Stimulated activated CD4-positive, alpha-beta T cell treated with anti-CD3 and anti-CD28 coated beads, Interleukin-4, amount 100 ng/mL, for 48 hours (primary cell): ENCODE measurements around the gene TYROBP.
"Not testable (repeated sequence)": the region's sequence is repeated elsewhere in the genome, so short reads cannot be mapped to it uniquely, and the experiment has no call there.

Source experiments
- DNase-seq, 2 donors: peaks; one replicate each; pipeline ENCODE4 v3.0.0-alpha.2; 2020; ENCODE audit warnings: low read depth in 2 of 2

Gene TYROBP

DNA sequence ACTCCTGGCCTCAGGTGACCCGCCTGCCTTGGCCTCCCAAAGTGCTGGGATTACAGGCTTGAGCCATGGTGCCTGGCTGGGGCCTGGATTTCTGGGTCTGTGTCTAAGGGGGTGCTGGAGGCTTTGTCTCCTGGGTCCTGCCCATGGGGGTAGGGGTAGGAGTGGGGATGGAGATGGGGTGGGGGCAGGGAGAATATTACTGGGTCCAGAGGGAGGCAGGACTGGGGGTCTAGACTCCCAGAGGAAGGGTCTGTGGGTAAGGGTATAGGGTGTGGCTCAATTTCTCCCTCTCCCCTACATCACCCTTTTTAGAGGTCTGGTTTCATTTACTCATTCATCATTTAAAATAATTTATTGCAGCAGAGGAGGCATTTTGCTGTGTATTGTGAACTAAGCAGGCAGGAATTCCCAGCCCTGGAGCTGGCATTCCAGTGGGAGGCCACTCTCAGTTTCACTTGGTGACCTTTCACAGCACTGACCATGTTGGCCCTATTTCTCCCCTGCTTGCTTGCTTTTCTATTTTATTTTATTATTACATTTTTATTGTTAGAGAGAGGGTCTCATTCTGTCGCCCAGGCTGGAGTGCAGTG is 6.9 kb downstream of the TYROBP start:
- DNase-seq = no peak

DNA sequence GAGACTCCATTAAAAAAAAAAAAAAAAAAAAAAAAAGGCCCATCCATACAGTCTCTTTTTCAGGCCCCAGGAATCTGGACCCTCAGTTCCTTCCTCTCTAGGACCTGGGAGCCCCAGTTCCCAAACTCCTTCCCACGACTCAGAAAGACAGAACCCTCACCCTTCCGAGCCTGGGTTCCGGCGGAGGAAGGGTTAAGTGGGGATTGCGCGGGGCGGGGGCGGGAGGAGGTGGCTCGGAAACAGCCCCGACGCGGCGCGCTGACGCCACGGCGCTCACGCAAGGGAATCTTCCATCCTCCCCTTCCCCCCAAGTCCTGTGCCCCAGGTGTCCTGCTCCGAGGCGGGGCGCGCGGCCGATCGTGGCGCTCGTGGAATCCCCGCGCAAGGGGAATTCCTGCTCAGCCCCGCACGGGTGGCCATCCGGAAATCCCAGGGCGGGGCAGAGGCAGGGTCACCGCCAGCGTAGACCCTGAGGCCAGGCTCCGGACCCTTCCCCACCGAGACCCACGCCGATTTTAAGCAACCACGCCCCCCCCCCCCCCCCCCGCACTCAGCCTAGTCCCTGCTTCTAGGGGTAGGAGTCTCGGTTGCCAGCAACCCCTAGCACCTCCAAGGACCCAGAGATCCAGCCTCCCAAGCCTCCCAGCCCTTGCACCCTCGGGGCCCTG is 8.4 kb downstream of the TYROBP start:
- peak; percentile 78 to 90 for DNase-seq

DNA sequence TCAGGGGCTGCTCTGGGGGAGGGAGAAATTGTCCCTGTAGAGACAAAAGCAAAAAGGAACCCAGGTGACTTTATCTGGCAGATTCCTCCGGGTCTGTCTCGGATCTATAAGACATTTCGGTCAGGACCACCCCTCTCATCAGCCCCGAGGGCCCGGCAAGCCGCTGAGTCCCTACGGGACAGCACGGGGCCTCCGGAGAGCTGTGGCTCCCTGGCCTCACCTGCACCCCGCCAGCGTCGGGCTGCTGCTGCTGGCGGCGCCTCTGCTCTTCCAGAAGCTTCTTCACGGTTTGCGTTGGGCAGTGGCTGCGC is 9.6 kb downstream of the TYROBP start:
- DNase-seq = no peak

DNA sequence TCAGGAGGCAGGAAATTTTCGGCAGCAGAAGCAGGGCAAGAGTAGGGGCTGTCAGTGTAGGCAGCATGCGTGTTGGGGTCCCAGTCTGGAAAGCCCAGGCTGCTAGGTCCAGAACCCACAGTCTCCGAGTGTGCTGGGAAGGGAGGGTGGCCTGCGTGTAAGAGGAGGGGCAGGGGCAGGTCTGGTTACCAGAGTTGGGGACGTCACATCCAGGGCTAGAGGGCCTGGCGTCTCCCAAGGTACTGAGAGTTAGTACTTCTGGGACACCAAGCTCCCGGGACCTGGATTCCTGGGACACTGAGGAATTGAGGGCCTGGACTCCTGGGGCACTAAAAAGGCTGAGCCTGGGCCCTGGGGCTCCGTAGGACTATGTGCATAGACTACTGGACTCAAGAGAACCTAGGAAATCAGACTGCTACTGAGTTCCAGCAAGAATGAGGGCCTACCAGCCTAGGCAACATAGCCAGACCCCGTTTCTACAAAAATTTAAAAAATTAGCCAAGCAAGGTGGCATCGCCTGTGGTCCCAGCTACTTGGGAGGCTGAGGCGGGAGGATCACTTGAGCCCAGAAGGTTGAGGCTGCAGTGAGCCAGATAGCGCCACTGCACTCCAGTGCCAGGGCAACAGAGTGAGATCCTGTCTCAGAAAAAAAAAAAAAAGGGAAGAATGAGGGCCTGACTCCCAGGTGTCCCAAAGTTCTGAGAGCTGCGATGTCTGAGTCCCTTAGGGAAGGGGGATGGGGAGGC is 10.2 kb downstream of the TYROBP start:
- DNase-seq = no peak

DNA sequence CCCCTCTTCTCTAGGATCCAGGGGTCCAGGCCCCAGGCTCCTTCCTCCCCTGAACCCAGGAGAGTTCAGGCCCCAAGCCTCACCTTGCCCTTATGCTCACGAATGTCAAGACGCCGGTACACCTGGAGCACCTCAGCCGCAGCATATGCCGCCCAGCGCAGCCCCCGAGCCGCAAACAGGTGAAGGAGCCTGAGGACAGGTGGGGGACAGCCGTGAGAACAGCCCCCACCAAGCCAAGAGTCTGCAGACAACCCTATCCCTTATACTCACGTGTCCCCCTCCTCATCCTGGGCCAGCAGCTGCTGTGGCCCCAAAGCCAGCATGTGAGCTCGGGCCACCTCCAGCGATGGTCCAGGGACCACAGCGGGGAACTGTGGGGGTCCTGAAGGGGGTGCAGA is 11.5 kb downstream of the TYROBP start:
- DNase-seq = no peak

DNA sequence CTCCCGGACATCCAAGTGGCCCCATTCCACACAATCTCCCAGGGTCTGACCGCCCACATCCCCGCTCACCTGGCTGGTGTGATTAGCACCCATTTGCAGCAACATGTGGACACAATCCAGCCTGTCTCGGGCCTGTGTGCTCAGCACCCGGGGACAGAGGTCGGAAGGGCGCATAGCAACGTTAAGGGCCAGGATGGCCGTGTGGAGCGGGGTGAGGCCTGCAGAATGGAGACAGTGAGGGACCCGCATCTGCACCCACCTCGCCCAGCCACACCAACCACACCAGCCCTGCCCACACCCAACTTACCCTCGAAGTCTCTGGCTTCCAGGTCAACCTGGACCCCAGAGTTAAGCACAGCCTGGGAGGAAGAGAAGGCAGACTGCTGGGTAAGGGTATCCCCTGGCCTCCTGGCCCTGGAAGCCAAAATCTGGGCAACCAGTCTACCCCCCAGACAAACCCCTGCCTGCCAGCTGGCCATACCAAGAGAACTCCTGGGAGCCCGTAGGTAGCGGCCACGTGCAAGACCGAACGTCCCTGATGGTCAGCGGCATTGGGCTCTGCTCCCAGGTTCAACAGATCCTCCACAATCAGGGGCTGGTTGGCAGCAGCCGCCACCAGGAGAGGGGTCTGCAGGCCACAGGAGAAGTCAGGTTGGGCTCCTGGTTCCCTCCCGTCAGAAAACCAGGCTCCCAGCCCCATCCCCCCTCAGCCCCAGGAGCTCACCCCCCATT is 12.0 kb downstream of the TYROBP start:
- no peak for DNase-seq

DNA sequence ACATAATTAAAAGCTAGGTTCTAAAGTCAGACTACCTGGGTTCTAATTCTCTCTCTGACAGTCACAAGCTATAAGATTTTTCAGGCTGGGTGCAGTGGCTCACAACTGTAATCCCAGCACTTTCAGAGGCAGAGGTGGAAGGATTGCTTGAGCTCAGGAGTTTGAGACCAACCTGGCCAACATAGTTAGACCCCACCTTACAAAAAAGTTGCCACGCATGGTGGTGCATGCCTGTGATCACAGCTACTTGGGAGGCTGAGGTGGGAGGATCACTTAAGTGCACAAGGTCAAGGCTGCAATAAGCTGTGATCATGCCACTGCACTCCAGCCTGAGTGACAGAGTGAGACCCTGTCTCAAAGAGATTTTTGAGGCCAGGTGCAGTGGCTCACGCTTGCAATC is 13.8 kb downstream of the TYROBP start:
- no peak for DNase-seq

DNA sequence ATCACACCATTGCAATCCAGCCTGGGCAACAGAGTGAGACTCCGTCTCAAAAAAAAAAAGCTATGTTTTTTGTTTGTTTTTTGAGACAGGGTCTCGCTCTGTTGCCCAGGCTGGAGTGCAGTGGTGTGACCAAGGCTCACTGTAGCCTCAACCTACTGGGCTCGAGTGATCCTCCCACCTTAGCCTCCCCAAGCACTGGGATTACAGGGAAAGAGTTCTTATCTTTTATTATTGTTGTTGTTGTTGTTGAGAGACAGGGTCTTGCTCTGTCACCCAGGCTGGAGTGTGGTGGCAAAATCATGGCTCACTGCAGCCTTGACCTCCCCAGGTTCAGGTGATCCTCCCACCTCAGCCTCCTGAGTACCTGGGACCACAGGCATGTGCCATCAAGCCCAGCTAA is 16.3 kb downstream of the TYROBP start:
- DNase-seq = not testable (repeated sequence)

DNA sequence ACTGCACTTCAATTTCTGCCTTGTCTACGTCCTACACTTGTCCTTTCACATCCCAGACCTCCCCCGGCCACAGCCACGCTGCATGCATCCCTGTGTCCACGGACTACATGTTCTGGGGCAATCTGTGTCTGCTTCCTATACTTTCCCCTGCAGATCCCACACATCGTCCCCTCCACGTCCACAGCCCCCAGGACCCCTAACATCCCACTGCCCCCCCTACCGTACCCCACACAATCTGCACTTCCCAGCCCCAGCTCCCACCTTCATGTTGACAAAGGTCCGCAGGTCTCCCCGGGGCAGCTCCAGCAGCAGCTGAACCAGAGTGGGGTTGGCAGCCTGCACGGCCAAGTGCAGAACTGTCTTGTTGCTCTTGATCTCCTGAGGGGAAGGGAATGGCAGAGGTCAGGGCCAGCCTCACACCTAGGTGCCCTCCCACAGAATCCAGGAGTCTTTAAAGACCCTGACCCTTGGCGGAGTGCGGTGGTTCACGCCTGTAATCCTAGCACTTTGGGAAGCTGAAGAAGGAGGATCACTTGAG is 17.9 kb downstream of the TYROBP start:
- DNase-seq = no peak

DNA sequence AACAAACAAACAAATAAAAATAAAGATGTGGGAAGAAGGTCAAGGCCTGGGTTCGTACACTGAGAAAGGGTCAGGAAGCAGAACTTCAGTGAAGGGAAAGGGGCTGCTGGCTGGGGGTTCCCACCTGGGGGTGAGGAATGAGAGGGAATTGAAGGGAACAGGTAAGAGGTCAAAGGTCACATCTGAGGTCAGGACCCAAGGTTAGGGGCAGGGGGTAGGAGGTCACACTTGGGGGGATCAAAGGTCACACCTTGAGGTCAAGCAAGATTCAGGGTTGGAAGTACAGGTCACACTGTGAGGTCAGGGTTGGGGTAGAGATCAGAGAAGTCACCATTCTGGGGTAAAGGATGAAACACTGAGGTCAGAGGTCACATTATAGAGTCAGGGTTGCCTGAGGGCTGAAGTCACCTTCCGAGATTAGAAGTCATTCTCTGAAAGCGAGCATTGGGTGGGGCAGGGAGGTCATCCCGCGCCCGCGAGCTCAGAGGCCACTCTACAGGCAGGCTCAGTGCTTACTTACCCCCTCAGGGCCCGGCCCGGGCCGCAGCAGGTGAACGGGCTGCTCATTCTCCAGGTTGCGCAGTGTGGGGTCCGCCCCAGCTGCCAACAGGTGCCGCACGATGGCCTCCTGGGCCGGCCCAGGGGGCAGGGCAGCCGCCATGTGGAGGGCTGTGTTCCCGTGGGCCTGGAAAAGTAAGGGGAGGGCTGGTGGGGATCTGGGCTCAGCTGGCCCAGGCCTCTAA is 18.6 kb downstream of the TYROBP start:
- DNase-seq = no peak

DNA sequence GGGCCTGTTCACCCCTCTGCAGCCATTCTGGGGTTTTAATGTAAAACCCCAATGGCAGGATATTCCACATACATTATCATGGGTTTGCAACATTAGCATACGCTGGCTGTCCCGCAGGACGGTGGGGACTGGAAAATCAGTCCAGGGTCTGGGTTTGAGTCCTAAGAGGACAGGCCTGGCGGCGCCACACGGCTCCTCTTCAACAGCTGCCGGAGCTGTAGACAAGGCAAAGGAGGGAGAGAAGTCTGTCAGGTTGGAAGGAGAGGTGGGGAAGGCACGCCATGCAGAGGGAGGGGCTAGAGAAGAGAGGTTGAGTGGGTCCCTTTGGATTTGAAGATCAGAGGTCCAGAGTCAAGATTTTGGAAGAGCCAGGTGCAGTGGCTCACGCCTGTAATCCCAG is 19.7 kb downstream of the TYROBP start:
- DNase-seq = no peak

DNA sequence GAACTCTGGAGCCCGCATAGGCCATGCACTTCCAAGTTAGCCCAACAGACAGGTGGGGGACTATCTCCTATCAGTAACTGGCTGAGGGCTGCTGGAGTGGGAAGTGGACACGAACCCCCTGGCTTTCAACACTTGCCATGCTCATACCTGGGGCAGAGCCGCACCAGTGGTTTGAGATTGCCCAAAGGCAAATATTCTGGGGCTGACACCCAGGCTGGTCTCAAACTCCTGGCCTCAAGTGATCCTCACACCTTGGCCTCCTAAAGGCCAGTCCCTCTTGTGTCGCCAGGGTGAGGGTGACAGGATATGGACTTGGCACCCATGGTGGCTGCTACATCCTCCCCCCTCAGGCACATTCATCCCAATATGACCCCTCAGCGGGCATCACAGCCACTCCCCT is 20.9 kb downstream of the TYROBP start:
- DNase-seq = no peak

DNA sequence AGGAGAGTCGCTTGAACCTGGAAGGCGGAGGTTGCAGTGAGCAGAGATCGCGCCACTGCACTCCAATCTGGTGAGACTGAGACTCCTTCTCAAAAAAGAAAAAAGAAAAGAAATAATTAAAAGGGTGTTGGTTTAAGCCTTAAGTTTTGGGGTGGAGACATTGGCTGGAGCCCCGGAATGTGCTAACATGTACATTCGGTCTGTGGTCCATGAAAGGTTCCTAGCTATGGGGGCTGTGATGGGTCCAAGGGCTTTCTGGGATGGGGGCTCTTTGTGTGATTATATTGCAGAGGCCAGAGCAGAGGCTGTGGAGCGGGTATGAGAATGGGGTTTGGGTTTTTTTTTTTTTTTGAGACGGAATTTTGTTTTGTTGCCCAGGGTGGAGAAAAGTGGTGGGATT is 22.2 kb downstream of the TYROBP start:
- no peak for DNase-seq

DNA sequence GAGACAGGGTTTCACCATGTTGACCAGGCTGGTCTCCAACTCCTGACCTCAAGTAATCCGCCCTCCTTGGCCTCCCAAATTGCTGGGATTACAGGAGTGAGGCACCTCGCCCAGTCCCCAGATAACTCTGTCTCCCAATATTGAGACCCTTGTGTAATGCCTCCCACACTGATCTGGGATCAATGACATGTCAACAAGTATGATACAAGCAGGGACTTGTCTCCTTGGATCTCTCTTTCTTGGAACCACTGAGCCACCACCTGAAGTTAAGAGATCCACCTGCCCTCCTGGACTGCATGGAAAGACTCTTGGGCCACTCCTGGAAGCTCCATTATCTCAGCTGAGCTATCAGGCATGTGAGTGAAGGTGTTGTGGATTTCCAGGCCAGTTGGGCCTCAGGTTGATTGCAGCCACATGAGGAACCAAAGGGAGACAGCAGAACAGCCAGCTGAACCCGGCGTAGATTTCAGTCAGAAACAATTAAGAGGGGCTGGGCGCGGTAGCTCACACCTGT is 22.8 kb downstream of the TYROBP start:
- DNase-seq = no peak

DNA sequence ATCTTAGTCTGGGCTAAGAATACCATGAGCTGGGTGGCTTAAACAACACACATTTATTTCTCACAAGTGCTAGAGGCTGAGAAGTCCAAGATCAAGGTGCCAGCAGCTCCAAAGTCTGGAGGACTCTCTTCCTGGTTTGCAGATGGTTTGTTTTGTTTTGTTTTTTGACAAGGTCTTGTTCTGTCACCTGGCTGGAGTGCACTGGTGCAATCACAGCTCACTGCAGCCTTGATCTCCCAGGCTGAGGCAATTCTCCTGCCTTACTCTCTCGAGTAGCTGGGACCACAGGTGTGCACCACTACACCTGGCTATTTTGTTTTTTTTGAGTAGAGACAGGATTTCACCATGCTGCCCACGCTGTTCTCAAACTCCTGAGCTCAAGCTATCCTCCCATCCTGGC is 24.2 kb downstream of the TYROBP start:
- no peak for DNase-seq

DNA sequence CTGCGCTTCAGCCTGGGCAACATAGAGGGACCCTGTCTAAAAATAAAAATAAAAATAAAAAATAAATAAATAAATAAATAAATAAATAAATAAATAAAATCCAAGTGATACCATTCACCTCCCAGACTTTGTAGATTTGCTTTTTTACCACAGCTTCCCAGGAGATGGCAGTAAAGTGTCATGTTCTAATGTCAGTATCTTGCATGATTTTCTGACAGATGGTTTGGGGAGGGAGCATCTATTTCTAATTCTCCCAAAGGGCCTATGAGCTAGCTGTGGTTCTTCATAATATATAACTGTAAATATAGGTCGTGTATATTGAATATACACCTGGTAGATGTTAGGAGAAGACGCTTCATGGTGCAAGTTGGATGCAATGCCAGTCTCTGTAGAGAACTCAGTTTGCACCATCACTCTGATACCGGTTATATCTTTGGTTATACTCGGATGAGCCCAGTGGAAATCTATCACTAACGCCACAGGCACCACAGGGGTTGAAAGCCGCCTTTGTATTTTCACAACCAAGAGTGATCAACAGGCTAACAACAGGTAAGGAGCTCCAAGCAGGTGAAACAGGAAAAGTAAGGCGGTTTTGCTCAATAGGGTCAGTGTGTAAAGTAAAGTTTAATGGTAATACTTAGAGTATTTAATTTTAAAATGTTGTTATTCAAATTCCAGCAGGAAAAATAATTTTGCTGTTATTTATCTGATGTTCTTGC is 25.8 kb downstream of the TYROBP start:
- no peak for DNase-seq

DNA sequence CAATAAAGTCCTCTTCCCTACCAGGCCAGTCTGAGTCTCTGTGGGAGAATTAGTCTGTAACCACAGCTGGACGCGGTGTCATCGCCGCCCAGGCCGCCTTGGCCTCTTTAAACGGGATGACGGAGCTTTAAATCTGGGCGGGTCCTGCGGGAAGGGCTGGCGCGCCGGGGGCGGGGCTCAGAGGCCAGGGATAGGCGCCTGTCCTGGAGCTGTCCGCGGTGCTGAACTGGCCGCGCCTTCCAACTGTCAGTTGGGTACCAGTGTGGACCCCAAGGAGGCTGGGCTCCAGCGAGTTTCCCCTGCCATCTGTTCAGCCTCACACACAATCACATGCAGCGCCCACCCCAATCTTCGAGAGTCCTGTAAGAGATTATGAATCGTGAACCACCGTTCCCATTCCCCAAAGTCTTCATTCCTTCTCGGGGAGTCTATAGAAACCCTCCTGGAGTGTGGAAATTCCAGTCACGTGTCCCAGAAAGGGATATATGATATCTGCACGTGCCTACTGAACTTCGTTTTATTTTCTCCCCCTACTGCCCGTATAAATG is 28.3 kb downstream of the TYROBP start:
- peak; percentile 87 to 91 for DNase-seq

DNA sequence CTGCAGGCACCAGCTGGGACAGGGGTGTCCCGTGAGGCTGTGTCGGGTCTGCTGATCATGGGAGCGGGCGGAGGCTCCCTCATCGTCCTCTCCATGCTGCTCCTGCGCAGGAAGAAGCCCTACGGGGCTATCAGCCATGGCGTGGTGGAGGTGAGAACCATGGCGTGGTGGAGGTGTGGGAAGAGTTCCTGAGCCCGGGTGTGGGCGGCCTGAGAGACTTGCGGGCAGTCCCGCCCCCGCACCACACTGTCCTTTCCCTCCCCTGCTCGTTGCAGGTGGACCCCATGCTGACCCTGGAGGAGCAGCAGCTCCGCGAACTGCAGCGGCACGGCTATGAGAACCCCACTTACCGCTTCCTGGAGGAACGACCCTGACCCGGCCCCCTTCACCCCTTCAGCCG is 29.0 kb downstream of the TYROBP start:
- no peak for DNase-seq

DNA sequence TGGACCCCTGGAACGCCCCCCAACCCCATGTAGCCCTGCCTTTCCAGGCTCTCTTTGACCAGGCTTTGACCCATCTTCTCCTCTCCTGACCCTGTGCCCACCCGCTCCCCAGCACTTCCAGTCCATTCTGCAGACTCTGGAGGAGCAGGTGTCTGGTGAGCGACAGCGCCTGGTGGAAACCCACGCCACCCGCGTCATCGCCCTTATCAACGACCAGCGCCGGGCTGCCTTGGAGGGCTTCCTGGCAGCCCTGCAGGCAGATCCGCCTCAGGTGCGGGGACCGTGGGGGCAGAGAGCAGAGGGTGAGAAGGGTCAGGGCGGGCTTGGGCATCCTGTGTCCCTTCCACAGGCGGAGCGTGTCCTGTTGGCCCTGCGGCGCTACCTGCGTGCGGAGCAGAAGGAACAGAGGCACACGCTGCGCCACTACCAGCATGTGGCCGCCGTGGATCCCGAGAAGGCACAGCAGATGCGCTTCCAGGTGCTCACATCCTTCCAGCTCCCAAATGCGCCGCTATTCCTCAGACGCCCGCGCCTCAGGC is 33.6 kb downstream of the TYROBP start:
- DNase-seq = no peak

DNA sequence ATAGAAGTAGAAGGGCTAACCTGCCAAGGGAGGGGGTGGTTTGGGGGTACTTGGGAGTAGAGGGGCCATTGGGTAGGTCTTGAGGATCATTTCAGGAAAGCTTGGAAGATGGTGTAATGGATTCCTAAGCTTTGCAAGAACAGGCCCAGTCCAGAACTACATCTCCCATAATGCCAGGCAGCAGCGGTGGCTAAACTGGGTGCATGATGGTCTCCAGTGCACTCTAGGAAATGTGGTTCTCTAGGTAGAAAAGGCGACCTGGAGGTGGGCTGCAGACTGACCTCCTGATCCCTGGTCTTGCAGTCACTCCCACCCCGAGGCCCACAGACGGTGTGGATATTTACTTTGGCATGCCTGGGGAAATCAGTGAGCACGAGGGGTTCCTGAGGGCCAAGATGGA is 35.9 kb downstream of the TYROBP start:
- no peak for DNase-seq
